GM18526 (cell line): Measurements from ENCODE around the gene SLC15A5.

Experiments used
- POLR2A ChIP-seq: IDR thresholded peaks from 3 replicates; pipeline ENCODE4 v1.6.1; 2011; ENCODE audit not compliant: insufficient read length; ENCODE audit errors: extremely low read depth

SLC15A5 gene

GRCh38 chr12:16165506-16165905, 112.0 kb downstream of the SLC15A5 start:
- TF ChIP-seq POLR2A, result no peak

- TF ChIP-seq POLR2A, result no peak
Measured at GRCh38 chr12:16163901-16164300, 113.6 kb downstream of the SLC15A5 start.

- no peak for TF ChIP-seq POLR2A
Measured at GRCh38 chr12:16163146-16163545, 114.3 kb downstream of the SLC15A5 start.

- TF ChIP-seq POLR2A, result no peak
Measured at GRCh38 chr12:16159571-16159970, 117.9 kb downstream of the SLC15A5 start.

GRCh38 chr12:16158050-16158449, 119.4 kb downstream of the SLC15A5 start:
- TF ChIP-seq POLR2A, result no peak

GRCh38 chr12:16155938-16156337, 121.5 kb downstream of the SLC15A5 start:
- TF ChIP-seq POLR2A, result no peak

GRCh38 chr12:16154990-16155389, 122.5 kb downstream of the SLC15A5 start:
- TF ChIP-seq POLR2A, result no peak

- TF ChIP-seq POLR2A, result no peak
Measured at GRCh38 chr12:16152885-16153673, 124.4 kb downstream of the SLC15A5 start.

GRCh38 chr12:16150276-16150675, 127.2 kb downstream of the SLC15A5 start:
- TF ChIP-seq POLR2A, result no peak

GRCh38 chr12:16148938-16149337, 128.5 kb downstream of the SLC15A5 start:
- no peak for TF ChIP-seq POLR2A
